ENCODE data around the gene OLFML2B. TPM values are rescaled to one million over a fixed set of nuclear protein-coding genes. Genes with fewer than 3 reads are reported as not detected.

OLFML2B gene
- polyA plus RNA-seq, 2 of the 4 experiments (the other 2 are of a cell fraction) = 0.10 to 0.79 TPM

- TF ChIP-seq, protein P1, sequence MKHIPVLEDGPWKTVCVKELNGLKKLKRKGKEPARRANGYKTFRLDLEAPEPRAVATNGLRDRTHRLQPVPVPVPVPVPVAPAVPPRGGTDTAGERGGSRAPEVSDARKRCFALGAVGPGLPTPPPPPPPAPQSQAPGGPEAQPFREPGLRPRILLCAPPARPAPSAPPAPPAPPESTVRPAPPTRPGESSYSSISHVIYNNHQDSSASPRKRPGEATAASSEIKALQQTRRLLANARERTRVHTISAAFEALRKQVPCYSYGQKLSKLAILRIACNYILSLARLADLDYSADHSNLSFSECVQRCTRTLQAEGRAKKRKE (CRISPR knock-in tag; IDR thresholded peaks at IDR 0.05; ENCODE audit: low read depth) = no peak
- TF ChIP-seq CBX8 (IDR thresholded peaks at IDR 0.05) (no peak), MYC (IDR thresholded peaks at IDR 0.05; ENCODE audit: borderline replicate concordance, low read length) (no peak)
These were observed 13.5 kb downstream of the OLFML2B start (continued) for GRCh38 chr1:162010175-162010506.

- ATAC-seq (no peak), FAIRE-seq (no peak), DNase-seq (ENCODE audit: low read depth in 1 of 2, low spot score in 1 of 2) (no peak)
- CTCF ChIA-PET = no interaction called here
- POLR2A ChIA-PET = no interaction called here
- TF ChIP-seq REST (IDR thresholded peaks at IDR 0.05) (no peak), SMC3 (IDR thresholded peaks at IDR 0.05) (no peak), TP53 (CRISPR knock-in tag; IDR thresholded peaks at IDR 0.05) (no peak), RCOR1 (IDR thresholded peaks at IDR 0.05; ENCODE audit: low read depth, low read length) (no peak), E2F6 (IDR thresholded peaks at IDR 0.05; ENCODE audit: borderline replicate concordance, low read depth) (no peak), CBX2 (IDR thresholded peaks at IDR 0.05; ENCODE audit: borderline replicate concordance, low read depth) (no peak), CEBPB (IDR thresholded peaks at IDR 0.05) (no peak), TFCP2L1 (CRISPR knock-in tag; IDR thresholded peaks at IDR 0.05) (no peak), FOSB (CRISPR knock-in tag; IDR thresholded peaks at IDR 0.05) (no peak), PBX3 (IDR thresholded peaks at IDR 0.05) (no peak), RAD21 (conservative IDR thresholded peaks at IDR 0.05 in 1 of 2, IDR thresholded peaks at IDR 0.05 in 1 of 2) (no peak), RNF2 (IDR thresholded peaks at IDR 0.05; ENCODE audit: borderline replicate concordance, low read depth) (no peak)
- WGBS (ENCODE audit: missing lambda C conversion rate) = 61% methylated on average over 7 of the region's 9 CpGs
- H3K4me1 ChIP-seq = no peaks in the 10 kb centered on the region
- no peak overlapping the region for H3K4me2 ChIP-seq
- H3K4me3 ChIP-seq = no peak overlapping the region
- peaks cover 8% of the 10 kb centered on the region; the same call in 2 of the 3 replicates for H3K9me3 ChIP-seq
- H3K27ac ChIP-seq = no peak overlapping the region
These were observed 14.0 kb downstream of the OLFML2B start for GRCh38 chr1:162009501-162010174.

DNA sequence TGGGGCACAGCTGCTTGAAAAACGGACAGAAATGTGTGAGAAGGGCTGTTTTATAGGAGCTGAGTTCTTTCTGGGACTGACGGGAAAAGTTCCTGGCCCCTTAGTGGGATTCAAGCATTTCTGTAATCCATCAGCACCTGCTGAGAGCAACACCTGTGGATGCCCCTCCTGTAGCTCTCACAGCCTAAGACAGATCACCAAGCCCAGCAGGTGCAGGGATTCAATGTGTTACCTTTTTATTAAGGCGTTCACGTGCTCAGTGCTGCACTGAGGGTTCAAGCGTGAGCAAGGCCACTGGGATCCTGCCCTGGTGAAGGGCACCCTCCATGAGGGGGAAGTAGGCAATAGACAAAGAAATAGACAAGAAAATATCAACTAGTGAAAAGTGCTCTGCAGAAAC, 14.9 kb downstream of the OLFML2B start:
- ATAC-seq (no peak), FAIRE-seq (no peak), DNase-seq (ENCODE audit: low read depth in 1 of 2, low spot score in 1 of 2) (no peak)
- 64% methylated on average over 5 of the region's 5 CpGs for WGBS (ENCODE audit: missing lambda C conversion rate)
- no peak overlapping the region for H3K4me3 ChIP-seq
- POLR2A ChIA-PET = no interaction called here
- no peak for TF ChIP-seq ZSCAN20 (CRISPR knock-in tag; IDR thresholded peaks at IDR 0.05)
- no peak overlapping the region for H3K27ac ChIP-seq
- H3K9me3 ChIP-seq = peaks cover 8% of the 10 kb centered on the region; the same call in 2 of the 3 replicates
- CTCF ChIA-PET = interaction anchor here (1.0 to 1.4 kb wide), 3 partner anchors 9 to 25 kb away, joined by 3 to 4 read pairs (median 4); no protein-coding TSS in a partner anchor
- H3K4me1 ChIP-seq = 0 out of 3 replicates have a peak, but pooled peaks cover 3% of the 10 kb centered on the region
- no peak overlapping the region for H3K4me2 ChIP-seq
